Fibroblast of villous mesenchyme (primary cell): ENCODE data around the gene ZNF333. TPM values are rescaled to one million over a fixed set of nuclear protein-coding genes. Genes with fewer than 3 reads are reported as not detected.

ENCODE experiments used
- DNase-seq: peaks from one replicate; pipeline ENCODE4 v3.0.0-alpha.2; 2010; ENCODE audit warnings: low read depth
- H3K4me3 ChIP-seq: 2 replicates; pipeline ENCODE4 v1.5.1; 2011; ENCODE audit warnings: low read depth, mild to moderate bottlenecking, low read length
- CTCF ChIP-seq: IDR thresholded peaks from 2 replicates; pipeline ENCODE4 v1.5.1; 2012; ENCODE audit warnings: low read depth, mild to moderate bottlenecking, low read length; ENCODE audit not compliant: insufficient read depth
- total RNA-seq: library from RNA; depleted of rRNA; stranded (reverse); fragments of >200 nt; gene quantifications from 2 replicates; pipeline ENCODE4 v1.2.3, GENCODE V29; 2012

ZNF333 gene
- total RNA-seq, 1 donor: 18.6 TPM

- no peak overlapping the region for H3K4me3 ChIP-seq
- no peak for DNase-seq
- TF ChIP-seq CTCF: no peak
These were observed 93.0 kb downstream of the ZNF333 start for GRCh38 chr19:14782626-14783409.

Other genes starting within 250 kb of the ZNF333 start
- gene PTGER1, start 214.7 kb upstream of the ZNF333 start, total RNA-seq: 2.6 and 3.9 TPM in 2 replicates
- 155 and 169 TPM in 2 replicates for gene GIPC1, start 193.9 kb upstream of the ZNF333 start, total RNA-seq
- 78.0 and 99.3 TPM in 2 replicates for gene DNAJB1, start 171.7 kb upstream of the ZNF333 start, total RNA-seq
- 27.4 and 32.0 TPM in 2 replicates for gene TECR, start 160.5 kb upstream of the ZNF333 start, total RNA-seq
- 216 and 357 TPM in 2 replicates for gene NDUFB7, start 118.0 kb upstream of the ZNF333 start, total RNA-seq
- not detected in 2 replicates for gene CLEC17A, start 107.0 kb upstream of the ZNF333 start, total RNA-seq
- not detected in 2 replicates for gene ADGRE3, start 15.2 kb upstream of the ZNF333 start, total RNA-seq
- 0.43 and 0.97 TPM in 2 replicates for gene ADGRE2, start 88.5 kb downstream of the ZNF333 start, total RNA-seq
- gene OR7A5, start 145.1 kb downstream of the ZNF333 start, total RNA-seq: not detected in 2 replicates
- under 0.01 TPM in 1 of 2 replicates, not detected in the other for gene OR7C1, start 145.1 kb downstream of the ZNF333 start, total RNA-seq
- gene OR7A10, start 158.9 kb downstream of the ZNF333 start, total RNA-seq: not detected in 2 replicates
- not detected in 2 replicates for gene OR7A17, start 196.1 kb downstream of the ZNF333 start, total RNA-seq